Memory B cell (primary cell): ENCODE data around the gene ZNF587B.
A peak's percentile ranks its signal among the peaks of the same experiment; 100 is the strongest.
"Not testable (repeated sequence)": the region's sequence is repeated elsewhere in the genome, so short reads cannot be mapped to it uniquely, and the experiment has no call there.

Experiments
- ATAC-seq: fragments of 150-1000 bp; cut with Tn5 transposase; 2 replicates; pipeline ENCODE4 v1.10.0; 2021; ENCODE audit warnings: low read depth, mild to moderate bottlenecking, moderate library complexity
- DNase-seq, 2 donors: peaks; one replicate each; pipeline ENCODE4 v3.0.0; 2022; ENCODE audit warnings: low spot score in 2 of 2
- H3K27ac Mint-ChIP-seq: one replicate; pipeline ENCODE4 v1.8.0; 2022; ENCODE audit warnings: mild to moderate bottlenecking, moderate library complexity, mixed read lengths
- H3K27me3 Mint-ChIP-seq: one replicate; pipeline ENCODE4 v1.8.0; 2022; ENCODE audit warnings: mixed read lengths
- H3K36me3 Mint-ChIP-seq: one replicate; pipeline ENCODE4 v1.8.0; 2022; ENCODE audit warnings: mild to moderate bottlenecking, mixed read lengths
- H3K4me1 Mint-ChIP-seq: one replicate; pipeline ENCODE4 v1.8.0; 2022; ENCODE audit warnings: mixed read lengths
- H3K4me3 Mint-ChIP-seq: one replicate; pipeline ENCODE4 v1.8.0; 2022; ENCODE audit warnings: mild to moderate bottlenecking, moderate library complexity, mixed read lengths
- H3K9me3 Mint-ChIP-seq: one replicate; pipeline ENCODE4 v1.8.0; 2022; ENCODE audit warnings: mixed read lengths

ZNF587B gene

DNA sequence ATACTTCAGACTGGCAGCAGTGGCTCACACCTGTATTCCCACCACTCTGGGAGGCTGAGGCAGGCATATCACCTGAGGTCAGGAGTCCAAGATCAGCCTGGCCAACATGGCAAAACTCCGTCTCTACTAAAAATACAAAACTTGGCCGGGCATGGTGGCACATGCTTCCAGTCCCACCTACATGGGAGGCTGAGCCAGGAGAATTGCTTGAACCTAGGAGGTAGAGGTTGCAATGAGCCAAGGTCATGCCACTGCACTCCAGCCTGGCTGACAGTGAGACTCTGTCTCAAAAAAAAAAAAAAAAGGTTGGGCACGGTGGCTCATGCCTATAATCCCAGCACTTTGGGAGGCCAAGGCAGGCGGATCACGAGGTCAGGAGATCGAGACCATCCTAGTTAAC, 39.6 kb downstream of the ZNF587B start:
- H3K36me3 Mint-ChIP-seq: peaks cover 45% of the 10 kb centered on the region
- H3K4me3 Mint-ChIP-seq, H3K4me1 Mint-ChIP-seq, H3K27ac Mint-ChIP-seq, ATAC-seq, H3K9me3 Mint-ChIP-seq, H3K27me3 Mint-ChIP-seq, DNase-seq: not testable (repeated sequence)

DNA sequence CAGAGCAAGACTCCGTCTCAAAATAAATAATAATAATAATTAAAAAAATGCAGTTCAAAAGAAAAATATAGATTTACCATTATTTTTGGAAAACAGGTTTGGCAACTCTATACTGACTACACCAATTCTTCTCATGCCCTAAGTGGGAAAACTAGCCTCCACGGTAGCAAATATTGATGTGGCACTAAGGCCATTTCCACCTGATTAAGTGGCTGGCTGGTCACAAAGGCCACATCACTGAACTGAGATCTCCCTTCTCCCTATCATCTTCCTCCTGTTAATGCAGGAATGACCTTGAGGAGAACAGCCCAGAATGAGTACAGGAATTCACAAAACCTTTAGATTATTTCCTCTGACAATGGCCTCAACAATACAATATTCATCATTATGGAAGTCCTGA, 40.1 kb downstream of the ZNF587B start:
- ATAC-seq (no peak), DNase-seq (no peak)
- no peaks in the 10 kb centered on the region for H3K27me3 Mint-ChIP-seq
- H3K36me3 Mint-ChIP-seq: peaks cover 46% of the 10 kb centered on the region
- H3K4me3 Mint-ChIP-seq: no peak overlapping the region
- no peak overlapping the region for H3K27ac Mint-ChIP-seq
- no peaks in the 10 kb centered on the region for H3K4me1 Mint-ChIP-seq
- peaks cover 10% of the 10 kb centered on the region for H3K9me3 Mint-ChIP-seq

DNA sequence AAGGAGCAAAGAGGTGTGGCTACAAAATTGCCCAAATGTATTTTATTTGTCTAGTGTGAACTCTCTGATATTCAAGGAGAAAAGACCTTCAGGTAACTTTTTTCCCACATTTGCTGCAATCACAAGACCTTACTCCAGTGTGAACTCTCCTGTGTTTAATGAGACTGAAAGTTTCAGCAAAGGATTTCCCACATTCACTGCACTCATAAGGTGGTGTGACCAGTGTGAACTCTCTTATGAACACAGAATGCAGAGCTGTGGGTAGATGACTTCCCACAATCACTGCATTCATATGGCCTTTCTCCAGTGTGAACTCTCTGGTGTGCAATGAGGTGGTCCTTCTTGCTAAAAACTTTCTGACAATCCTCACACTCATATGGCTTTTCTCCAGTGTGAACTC, 42.4 kb downstream of the ZNF587B start:
- peaks cover 2% of the 10 kb centered on the region for H3K4me1 Mint-ChIP-seq
- H3K27ac Mint-ChIP-seq: no peak overlapping the region
- H3K4me3 Mint-ChIP-seq: no peak overlapping the region
- H3K9me3 Mint-ChIP-seq: peaks cover 16% of the 10 kb centered on the region
- ATAC-seq (no peak), DNase-seq (no peak)
- H3K27me3 Mint-ChIP-seq: no peaks in the 10 kb centered on the region
- peaks cover 55% of the 10 kb centered on the region for H3K36me3 Mint-ChIP-seq

DNA sequence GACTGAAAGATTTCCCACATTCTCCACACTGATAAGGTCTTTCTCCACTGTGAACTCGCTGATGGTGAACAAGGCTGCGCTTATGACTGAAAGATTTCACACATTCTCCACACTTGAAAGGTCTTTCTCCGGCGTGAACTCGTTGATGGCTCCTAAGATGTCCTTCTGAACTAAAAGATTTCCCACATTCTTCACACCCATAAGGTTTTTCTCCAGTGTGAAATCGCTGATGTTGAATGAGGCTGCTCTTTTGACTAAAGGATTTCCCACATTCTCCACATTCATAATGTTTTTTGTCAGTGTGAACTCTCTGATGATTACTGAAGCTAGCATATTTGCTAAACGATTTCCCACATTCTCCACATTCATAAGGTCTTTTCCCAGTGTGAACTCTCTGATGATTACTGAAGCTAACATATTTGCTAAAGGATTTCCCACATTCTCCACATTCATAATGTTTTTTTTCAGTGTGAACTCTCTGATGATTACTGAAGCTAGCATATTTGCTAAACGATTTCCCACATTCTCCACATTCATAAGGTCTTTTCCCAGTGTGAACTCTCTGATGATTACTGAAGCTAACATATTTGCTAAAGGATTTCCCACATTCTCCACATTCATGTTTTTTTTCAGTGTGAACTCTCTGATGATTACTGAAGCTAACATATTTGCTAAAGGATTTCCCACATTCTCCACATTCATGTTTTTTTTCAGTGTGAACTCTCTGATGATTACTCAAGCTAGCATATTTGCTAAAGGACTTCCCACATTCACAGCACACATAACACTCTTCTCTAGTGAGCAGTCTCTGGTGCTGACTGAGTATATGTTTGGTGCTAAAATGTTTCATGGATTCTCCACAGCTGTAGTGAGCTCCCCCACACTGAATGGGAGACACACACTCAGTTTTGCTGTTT, 44.0 kb downstream of the ZNF587B start:
- H3K27ac Mint-ChIP-seq, H3K27me3 Mint-ChIP-seq, ATAC-seq, H3K4me1 Mint-ChIP-seq, DNase-seq, H3K4me3 Mint-ChIP-seq: not testable (repeated sequence)
- peaks cover 56% of the 10 kb centered on the region for H3K36me3 Mint-ChIP-seq
- peaks cover 15% of the 10 kb centered on the region for H3K9me3 Mint-ChIP-seq

DNA sequence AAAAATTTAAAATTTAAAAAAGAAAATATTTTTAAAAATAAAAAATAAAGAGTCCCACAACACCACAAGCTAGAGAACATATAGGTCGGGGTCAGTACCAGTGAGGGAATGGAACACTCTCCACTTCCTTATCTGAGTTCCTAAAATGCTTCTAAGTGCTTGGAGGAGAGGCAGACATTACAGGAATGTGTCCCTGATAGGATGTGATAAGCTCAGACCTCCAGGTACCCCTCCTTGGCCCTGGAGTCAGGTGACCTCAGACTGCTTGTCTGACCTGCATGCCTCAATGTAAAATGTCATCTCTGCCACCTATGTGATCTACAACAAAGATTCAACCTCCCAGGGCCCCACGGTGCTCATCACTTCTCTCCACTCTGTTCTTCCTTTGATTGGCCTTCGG, 55.9 kb downstream of the ZNF587B start:
- DNase-seq (no peak), ATAC-seq (no peak)
- Mint-ChIP-seq H3K9me3 (peaks cover 2% of the 10 kb centered on the region), H3K36me3 (peaks cover 29% of the 10 kb centered on the region), H3K4me1 (peaks cover 18% of the 10 kb centered on the region), H3K27me3 (no peaks in the 10 kb centered on the region), H3K4me3 (peak overlapping the region; percentile 2), H3K27ac (no peak overlapping the region)

DNA sequence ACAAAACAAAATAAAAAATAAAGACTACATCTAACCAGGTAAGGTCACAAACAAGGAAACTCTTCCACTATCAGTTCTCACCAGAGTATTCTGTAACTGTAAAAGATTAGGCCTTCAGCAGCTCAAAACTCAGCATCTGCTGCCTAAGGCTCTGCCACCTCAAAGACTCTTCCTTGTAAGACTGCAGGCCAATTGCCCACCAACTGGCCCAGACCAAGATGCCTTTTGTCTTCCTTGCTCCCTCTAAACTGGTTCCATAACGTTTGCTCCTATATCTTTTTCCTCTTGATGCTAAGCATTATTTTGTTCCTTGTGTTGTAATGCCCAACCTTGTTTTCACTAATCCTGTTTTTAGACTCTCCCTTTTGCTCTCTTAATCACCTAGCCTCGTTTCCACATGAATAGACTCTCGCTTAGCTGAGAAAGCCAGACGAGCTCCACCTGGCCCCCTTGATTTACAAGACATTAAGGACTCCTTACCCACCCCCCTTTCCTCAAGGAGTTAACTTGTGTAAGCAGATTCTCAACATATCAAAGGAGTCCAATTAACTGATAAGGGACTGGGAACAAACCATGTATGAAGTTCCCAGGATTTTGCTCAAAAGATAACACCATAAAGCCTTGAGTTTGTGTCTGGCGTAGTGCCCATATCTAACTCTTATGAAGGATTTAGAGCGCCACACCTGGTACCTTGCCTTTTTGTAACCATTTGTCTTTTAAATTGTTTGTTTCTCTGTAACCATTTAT, 57.3 kb downstream of the ZNF587B start:
- H3K36me3 Mint-ChIP-seq: peaks cover 29% of the 10 kb centered on the region
- ATAC-seq (no peak), DNase-seq (no peak)
- peak overlapping the region; percentile 92 for H3K4me3 Mint-ChIP-seq
- no peaks in the 10 kb centered on the region for H3K27me3 Mint-ChIP-seq
- H3K9me3 Mint-ChIP-seq: peaks cover 2% of the 10 kb centered on the region
- H3K27ac Mint-ChIP-seq: peak overlapping the region; percentile 18
- peaks cover 18% of the 10 kb centered on the region for H3K4me1 Mint-ChIP-seq

DNA sequence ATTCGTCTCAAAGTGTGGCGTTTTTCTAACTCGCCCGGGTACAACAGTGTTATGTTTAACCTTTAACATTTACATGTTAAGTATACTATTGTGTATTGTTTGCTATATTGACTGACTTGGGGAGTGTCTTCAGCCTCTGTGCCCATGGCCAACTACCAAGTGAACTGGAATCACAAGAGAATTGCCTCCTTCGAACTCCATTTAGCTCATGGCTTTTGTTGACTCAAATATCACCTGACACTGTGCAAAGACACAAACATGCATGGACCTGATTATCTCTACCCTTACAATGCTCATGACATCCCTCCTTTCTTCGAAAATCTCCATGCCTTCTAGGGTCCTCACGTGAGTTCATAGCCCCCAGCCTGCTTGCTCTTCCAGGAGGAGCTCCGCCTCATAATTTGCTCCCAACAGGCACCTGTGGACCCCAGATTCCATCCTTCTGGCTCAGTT, 58.0 kb downstream of the ZNF587B start:
- H3K9me3 Mint-ChIP-seq: peaks cover 2% of the 10 kb centered on the region
- peak overlapping the region; percentile 89 for H3K27ac Mint-ChIP-seq
- DNase-seq: no peak
- no peak for ATAC-seq
- peaks cover 26% of the 10 kb centered on the region for H3K36me3 Mint-ChIP-seq
- H3K27me3 Mint-ChIP-seq: no peaks in the 10 kb centered on the region
- H3K4me3 Mint-ChIP-seq: peak overlapping the region; percentile 92
- peaks cover 18% of the 10 kb centered on the region for H3K4me1 Mint-ChIP-seq

DNA sequence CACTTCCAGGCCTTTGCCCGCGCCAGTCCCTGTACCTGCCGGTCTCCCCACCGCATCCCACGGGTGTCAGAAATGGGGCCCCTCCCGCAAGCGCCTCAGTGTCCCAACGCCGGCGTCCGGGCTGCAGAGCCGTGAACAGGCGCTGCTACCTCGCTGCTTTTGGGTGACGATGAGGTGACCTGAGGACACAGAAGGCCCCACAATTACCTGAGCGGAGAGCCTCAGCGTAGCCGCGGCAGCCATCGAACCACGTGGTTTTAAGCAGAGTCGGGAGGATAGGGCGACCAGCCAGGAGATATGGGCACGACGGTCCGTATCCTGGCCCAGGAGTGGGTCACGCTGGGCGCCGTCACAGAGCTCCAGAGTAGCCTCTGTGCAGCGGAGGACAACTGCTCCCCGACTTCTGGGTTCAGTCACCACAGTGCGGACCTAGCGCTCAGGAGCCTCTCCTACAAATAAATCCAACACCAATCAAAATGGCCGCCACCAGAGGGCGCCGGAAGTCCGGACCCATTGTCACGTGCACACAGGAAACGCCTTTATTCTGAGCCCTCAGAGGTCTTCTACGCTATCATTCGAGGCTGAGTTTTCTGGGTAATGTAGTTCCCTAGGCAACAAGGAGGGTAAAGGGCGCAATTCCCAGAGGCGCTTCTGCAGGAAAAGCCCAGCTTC, 58.6 kb downstream of the ZNF587B start, which contains the start of gene ZNF814:
Gene ZNF814, minus strand, starts transcription at position 478 of the 672 bp plus-strand sequence. Its CDS starts 235 bp downstream, at position 243.
- Mint-ChIP-seq H3K27me3 (no peaks in the 10 kb centered on the region), H3K36me3 (peaks cover 26% of the 10 kb centered on the region), H3K9me3 (peaks cover 2% of the 10 kb centered on the region), H3K4me3 (peak within 1 kb of the TSS; percentile 92), H3K4me1 (peaks cover 18% of the 10 kb centered on the region), H3K27ac (peak within 1 kb of the TSS; percentile 89)
- peak; percentile 80 to 84 for DNase-seq
- peak; percentile 93 for ATAC-seq

DNA sequence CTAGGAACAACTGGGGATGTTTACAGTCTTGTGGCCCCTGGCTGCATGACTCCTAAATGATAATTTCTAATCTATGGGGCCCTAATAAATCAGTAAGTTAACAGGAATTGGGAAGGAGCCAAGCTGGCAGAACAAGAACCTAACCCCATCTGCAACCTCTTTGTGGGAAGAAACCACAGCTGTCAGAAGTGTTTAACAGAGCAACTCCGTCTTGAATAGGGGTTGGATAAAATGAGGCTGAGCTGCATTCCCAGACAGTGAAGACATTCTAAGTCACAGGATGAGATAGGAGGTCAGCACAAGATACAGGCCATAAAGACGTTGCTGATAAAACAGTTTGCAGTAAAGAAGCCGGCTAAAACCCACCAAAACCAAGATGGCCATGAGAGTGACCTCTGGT, 60.6 kb downstream of the ZNF587B start:
- Mint-ChIP-seq H3K4me1 (peaks cover 17% of the 10 kb centered on the region), H3K36me3 (peaks cover 12% of the 10 kb centered on the region)
- H3K27me3 Mint-ChIP-seq, DNase-seq, H3K9me3 Mint-ChIP-seq, H3K27ac Mint-ChIP-seq, ATAC-seq, H3K4me3 Mint-ChIP-seq: not testable (repeated sequence)
